Psoas muscle (tissue), 8 donors: ENCODE data around the gene MTHFD1L. TPM values are rescaled to one million over a fixed set of nuclear protein-coding genes. Genes with fewer than 3 reads are reported as not detected.
A peak's percentile ranks its signal among the peaks of the same experiment; 100 is the strongest.

Source experiments
- ATAC-seq, 4 donors: fragments of 200-7000 bp; cut with Tn5 transposase; one replicate each; pipeline ENCODE4 v1.9.1; 2020; ENCODE audit warnings: moderate library complexity in 3 of 4, mild to moderate bottlenecking in 2 of 4
- DNase-seq, 2 donors: peaks; one replicate each; pipeline ENCODE4 v3.0.0-alpha.2; 2020
- H3K27ac ChIP-seq: fragments of 200-600 bp; one replicate; pipeline ENCODE4 v1.8.0; 2022
- H3K27me3 ChIP-seq, 3 donors: fragments of 200-600 bp in 1 of 3; one replicate each; pipeline versions ENCODE4 v1.6.1 to v1.8.0; 2013 to 2022; ENCODE audit warnings: low read length in 2 of 3, mild to moderate bottlenecking in 2 of 3, moderate library complexity in 1 of 3; ENCODE audit not compliant: insufficient read depth in 3 of 3
- H3K36me3 ChIP-seq, 2 donors: fragments of 200-600 bp in 1 of 2; one replicate each; pipeline versions ENCODE4 v1.6.1 to v1.8.0; 2013 to 2022; ENCODE audit warnings: low read depth in 1 of 2, mild to moderate bottlenecking in 1 of 2, moderate library complexity in 1 of 2; ENCODE audit not compliant: insufficient read depth in 1 of 2
- H3K4me1 ChIP-seq: fragments of 200-600 bp; one replicate; pipeline ENCODE4 v1.8.0; 2022
- H3K4me3 ChIP-seq: fragments of 200-600 bp; one replicate; pipeline ENCODE4 v1.8.0; 2022; ENCODE audit warnings: mild to moderate bottlenecking
- H3K9me3 ChIP-seq: fragments of 200-600 bp; one replicate; pipeline ENCODE4 v1.8.0; 2022
- CTCF ChIP-seq: fragments of 200-600 bp; IDR thresholded peaks from one replicate; pipeline ENCODE4 v1.8.0; 2022; ENCODE audit warnings: antibody characterized with exemption
- WGBS, 3 donors: extraction: QIAGEN DNeasy Blood & Tissue Kit; methylation state at CpG; one replicate each; pipeline versions ENCODE4 v1.1.6 to v1.1.7; 2013; 5-methylcytosine and 5-hydroxymethylcytosine counted together
- intact Hi-C, 2 donors: fragments of 100-400 bp; cut with DNase I; formaldehyde crosslinking; loops; one replicate each; pipeline versions ENCODE4 v1.11.0 to v1.14.2; 2022
- polyA plus RNA-seq, 3 donors: library from polyadenylated mRNA; stranded (reverse); fragments of 200-250 nt; gene quantifications; one replicate each; pipeline ENCODE4 v1.2.3, GENCODE V29; 2013
- total RNA-seq, 4 donors: library from RNA; stranded (reverse); fragmentation: NEBNext Ultra II Directional in 2 of 4; extraction: Animal tissue kit (Norgen Biotek cat#: 25700) in 2 of 4; gene quantifications; one replicate each; pipeline versions ENCODE4 v1.2.1 to v1.2.4, GENCODE V29; 2021 to 2023
- donor health status: healthy with polysubstance abuse.
- donor health status: DM: no; HTN: no; CAD: no; lungs with moderate emphysema.
- donor health status: Bipolar disorder and iron deficiency.
- donor health status: healthy.
- donor health status: DM: yes; HTN: yes; CAD: no.
- donor health status: DM: no; HTN: no; CAD: no.
- donor health status: DM: no; HTN: no; CAD: no.
- donor health status: DM: yes; HTN: yes; CAD: no.

Gene MTHFD1L
- total and polyA plus RNA-seq, 7 donors: 0.21 to 4.1 (median 1.1) TPM

GRCh38 chr6:151136141-151136755 is 270.7 kb downstream of the MTHFD1L start:
- H3K36me3 ChIP-seq: no peaks in the 10 kb centered on the region
- no peak for TF ChIP-seq CTCF
- H3K27ac ChIP-seq: no peak overlapping the region
- no peaks in the 10 kb centered on the region for H3K4me1 ChIP-seq
- no peak for ATAC-seq
- no peaks in the 10 kb centered on the region for H3K9me3 ChIP-seq
- no peak overlapping the region for H3K4me3 ChIP-seq
- DNase-seq: no peak
- WGBS, 3 donors: 35 to 40% (median 39%) methylated on average over 12 of the region's 12 CpGs
- intact Hi-C loops: no loop called here
- H3K27me3 ChIP-seq: no peaks in the 10 kb centered on the region

- ATAC-seq (no peak), DNase-seq (no peak)
- H3K9me3 ChIP-seq: no peaks in the 10 kb centered on the region
- H3K4me3 ChIP-seq: no peak overlapping the region
- no peaks in the 10 kb centered on the region for H3K36me3 ChIP-seq
- TF ChIP-seq CTCF: no peak
- H3K27ac ChIP-seq: no peak overlapping the region
- intact Hi-C loops: no loop called here
- WGBS, 3 donors: 78 to 87% (median 86%) methylated on average over 6 of the region's 6 CpGs
- no peaks in the 10 kb centered on the region for H3K4me1 ChIP-seq
- no peaks in the 10 kb centered on the region for H3K27me3 ChIP-seq
Observed at GRCh38 chr6:151137542-151137941, 272.0 kb downstream of the MTHFD1L start.

- no peak for DNase-seq
- Histone ChIP-seq H3K27me3 (no peaks in the 10 kb centered on the region), H3K36me3 (no peaks in the 10 kb centered on the region), H3K27ac (no peak overlapping the region), H3K9me3 (no peaks in the 10 kb centered on the region), H3K4me1 (no peaks in the 10 kb centered on the region), H3K4me3 (no peak overlapping the region)
- no peak for TF ChIP-seq CTCF
- intact Hi-C loops: no loop called here
- ATAC-seq: no peak
- 76 to 81% (median 78%) methylated on average over 11 of the region's 11 CpGs for WGBS, 3 donors
Observed at GRCh38 chr6:151139524-151139923, 274.0 kb downstream of the MTHFD1L start.

- DNase-seq: no peak
- Histone ChIP-seq H3K27me3 (no peaks in the 10 kb centered on the region), H3K9me3 (no peaks in the 10 kb centered on the region), H3K27ac (no peak overlapping the region), H3K4me3 (no peak overlapping the region), H3K36me3 (no peaks in the 10 kb centered on the region), H3K4me1 (no peaks in the 10 kb centered on the region)
- WGBS, 3 donors: 43 to 56% (median 49%) methylated on average over 3 of the region's 3 CpGs
- no peak for ATAC-seq
- TF ChIP-seq CTCF: no peak
- intact Hi-C loops: no loop called here
Observed at GRCh38 chr6:151140767-151141166, 275.3 kb downstream of the MTHFD1L start.

DNA sequence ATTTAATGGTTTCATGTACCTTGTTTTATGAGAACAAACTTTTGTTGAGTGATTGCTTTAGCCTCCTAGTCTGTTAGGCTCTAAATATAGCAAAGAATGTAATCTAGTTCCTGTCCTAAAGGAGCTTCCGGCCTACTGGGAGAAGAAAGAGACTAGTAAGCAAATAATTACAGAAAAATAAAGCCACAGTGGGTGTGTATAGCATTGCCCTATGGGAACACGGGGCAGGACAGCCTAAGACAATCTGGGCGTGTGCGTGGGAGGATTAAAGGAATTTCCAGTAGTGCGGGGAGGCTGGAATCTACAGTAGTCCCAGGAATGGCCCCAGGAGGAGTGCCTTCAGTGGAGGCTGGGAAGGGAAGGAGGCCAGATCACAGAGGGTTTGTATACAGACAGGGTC is 276.2 kb downstream of the MTHFD1L start:
- Histone ChIP-seq H3K4me3 (no peak overlapping the region), H3K4me1 (no peaks in the 10 kb centered on the region), H3K9me3 (no peaks in the 10 kb centered on the region), H3K27me3 (no peaks in the 10 kb centered on the region), H3K27ac (no peak overlapping the region), H3K36me3 (no peaks in the 10 kb centered on the region)
- intact Hi-C loops: no loop called here
- 53 to 67% (median 62%) methylated on average over 5 of the region's 5 CpGs for WGBS, 3 donors
- DNase-seq (no peak), ATAC-seq (peak in 1 of 4 donors; percentile 17)
- no peak for TF ChIP-seq CTCF
